Activated T-helper 1 cell treated with Interleukin-2 at 50 U/mL for 16 hours (primary cell): ENCODE results near the gene THSD7A.
"Not testable (repeated sequence)": the region's sequence is repeated elsewhere in the genome, so short reads cannot be mapped to it uniquely, and the experiment has no call there.

Experiments used
- DNase-seq: peaks from one replicate; pipeline ENCODE4 v3.0.0-alpha.2; 2020; ENCODE audit warnings: low read depth

Gene THSD7A

DNA sequence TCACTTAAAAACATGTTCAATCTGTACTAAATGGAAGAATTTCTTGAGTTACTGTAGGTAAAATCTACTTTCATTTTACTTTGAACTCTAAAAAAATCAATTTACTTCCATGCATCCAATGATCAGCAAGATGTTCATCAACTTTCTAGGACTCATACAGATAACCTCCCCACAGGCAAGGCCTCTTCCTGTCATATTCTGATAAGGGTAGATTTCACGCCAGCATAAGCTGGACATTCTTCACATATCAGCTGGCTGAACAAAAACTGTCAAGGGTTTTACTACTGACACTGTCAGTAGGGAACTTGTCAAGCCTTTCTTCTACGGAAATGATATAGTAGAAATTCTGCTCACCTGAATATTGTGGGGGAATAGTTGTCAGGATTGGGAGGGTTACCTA is 244.9 kb downstream of the THSD7A start:
- no peak for DNase-seq

DNA sequence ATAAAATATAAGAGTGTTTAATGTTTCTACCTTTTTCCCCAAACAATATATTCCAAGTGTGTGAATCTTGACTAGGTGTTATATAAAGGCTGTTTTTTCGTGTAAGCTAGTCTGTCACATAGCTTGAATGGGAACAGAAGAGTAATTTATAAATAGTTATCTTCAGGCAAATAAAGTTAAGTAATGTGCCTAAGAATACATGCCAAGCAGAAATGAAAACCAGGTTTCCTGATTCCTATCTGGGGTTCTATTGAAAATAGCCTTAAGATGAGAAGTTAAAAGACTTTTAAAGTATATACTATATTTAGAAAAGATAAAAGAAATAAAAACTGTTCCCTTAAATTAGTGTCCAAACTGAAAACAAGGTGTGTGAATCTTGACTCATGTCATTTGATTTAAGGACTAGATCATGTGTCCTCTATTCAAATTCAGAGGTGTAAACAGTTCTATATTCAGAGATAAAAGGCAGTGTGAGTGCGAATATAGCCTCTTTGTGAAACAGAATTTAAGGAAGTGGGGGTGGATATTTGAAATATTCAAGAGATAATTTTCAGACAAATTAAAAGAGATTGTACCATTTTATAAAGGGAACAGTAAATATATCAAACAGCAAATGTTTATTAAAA is 247.5 kb downstream of the THSD7A start:
- DNase-seq, result no peak

DNA sequence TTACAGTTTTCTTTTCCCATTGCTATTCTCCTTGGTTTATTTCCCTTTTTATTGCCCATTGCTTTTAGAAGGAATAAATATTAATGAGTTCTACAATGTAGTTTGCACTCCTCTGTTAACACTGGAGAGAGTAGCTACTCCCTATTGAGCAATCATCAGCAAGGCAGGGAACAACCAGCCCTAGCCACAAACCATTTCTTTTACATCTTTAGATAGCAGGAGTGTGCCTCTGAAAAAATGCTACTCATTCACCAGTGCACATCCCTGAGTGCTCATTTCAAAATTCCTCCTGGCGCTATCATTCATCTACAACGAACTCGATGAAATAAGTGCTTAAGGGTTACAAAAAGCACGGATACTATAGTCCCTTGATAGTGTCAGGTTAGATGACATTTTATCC is 252.9 kb downstream of the THSD7A start:
- no peak for DNase-seq

DNA sequence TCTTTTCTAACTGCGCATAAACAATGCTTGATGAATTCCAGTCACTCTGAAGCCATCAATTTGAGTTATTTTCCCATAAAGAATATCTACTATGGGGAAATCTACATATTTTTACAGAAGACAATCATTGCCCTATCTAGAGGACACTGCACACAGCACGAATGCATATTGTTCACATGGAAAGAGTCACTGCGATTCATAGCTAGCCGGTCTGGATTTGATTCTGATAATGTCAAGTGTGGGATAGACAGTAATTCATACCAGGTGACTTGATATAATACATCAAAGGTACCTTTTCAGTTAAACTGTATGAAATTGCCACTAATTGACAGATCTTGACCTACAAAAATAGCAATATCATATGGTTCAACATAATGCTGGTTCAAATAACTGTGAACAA is 255.7 kb downstream of the THSD7A start:
- DNase-seq, result no peak

DNA sequence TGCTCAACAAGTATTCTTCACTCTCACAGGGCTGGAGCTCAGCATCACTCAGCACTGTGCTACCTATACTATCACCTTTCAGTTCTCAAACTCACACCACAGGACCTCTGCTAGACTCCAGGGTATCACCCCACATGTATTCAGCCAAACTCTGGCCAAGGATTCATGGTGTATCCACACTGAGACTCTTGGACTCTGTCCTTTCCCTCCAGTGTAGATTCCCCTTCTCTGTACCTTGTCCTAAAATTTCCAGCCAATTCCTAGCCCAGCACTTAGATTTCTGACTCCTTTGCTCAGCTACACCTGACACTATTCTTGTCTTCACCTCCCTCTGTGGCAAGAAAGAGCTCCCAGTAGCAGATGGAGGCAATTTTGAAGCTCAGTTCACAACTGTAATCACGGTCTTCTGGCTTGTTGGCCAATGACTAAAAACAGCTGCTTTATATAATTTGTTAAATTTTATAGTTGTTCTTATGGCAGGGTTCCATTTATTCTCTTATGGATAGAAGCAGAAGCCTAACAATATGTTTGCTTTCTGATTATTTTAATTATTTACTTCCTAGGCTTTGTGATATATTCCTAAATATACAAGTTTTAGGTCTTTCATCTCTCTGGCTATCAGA is 258.8 kb downstream of the THSD7A start:
- no peak for DNase-seq

DNA sequence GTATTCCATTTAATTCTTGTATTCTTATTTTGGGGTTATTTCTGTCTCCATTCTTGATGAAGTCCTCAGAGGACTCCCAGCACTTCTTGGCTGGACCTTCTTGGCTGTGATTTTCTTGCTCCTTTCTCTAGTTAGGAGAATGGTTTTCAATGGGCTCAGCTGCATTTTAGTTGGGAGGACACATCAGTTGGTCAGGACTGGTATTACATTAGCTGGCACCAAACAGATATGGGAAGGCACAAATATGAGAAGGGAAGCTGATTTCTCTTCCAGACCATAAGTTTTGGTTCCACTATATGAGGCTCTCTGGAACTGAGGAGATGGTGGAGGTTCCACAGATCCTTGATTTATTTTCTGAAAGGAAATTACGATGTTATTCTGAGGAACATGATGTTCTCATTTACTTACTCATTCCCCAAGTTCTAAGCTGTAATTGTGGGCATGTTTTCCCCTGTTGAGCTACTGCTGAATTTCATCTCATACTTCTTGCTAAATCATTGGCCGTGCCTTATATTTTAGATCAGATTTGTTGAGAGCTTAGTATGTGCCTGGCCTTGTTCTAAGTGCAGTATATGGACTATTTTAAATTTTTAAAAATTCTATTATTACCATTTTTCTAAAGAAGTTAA is 261.0 kb downstream of the THSD7A start:
- no peak for DNase-seq

DNA sequence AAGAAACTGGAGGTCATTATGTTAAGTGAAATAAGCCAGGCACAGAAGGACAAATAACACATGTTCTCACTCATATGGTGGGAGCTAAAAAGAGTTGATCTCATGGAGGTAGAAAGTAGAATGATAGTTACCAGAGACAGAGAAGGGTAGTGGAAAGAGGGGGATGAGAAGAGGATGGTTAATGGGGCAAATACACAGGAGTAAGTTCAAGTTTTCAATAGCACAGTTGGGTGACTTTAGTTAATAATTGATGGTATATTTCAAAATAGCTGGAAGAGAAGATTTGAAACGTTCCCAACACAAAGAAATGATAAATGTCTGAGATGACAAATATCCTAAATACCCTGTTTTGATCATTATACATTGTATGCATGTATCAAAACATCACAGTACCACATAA is 261.8 kb downstream of the THSD7A start:
- no peak for DNase-seq

DNA sequence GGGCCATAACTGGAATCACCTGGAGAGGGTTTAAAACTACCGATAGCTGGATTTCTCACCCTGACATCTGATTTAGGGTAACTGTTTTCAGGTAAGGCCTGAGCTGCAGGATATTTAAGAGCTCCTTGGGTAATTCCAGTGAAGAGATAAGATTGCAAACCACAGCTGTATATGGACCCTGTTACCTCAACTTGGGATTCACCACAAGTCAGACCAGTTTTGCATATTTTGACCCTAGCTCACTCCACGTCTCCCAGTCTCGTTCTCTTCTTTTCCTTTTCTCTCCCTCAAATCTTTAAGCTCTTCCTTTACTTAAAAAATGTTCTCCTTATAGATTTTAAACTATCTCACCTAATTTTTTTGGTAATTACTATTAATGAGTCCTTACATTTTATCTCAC is 264.4 kb downstream of the THSD7A start:
- no peak for DNase-seq

DNA sequence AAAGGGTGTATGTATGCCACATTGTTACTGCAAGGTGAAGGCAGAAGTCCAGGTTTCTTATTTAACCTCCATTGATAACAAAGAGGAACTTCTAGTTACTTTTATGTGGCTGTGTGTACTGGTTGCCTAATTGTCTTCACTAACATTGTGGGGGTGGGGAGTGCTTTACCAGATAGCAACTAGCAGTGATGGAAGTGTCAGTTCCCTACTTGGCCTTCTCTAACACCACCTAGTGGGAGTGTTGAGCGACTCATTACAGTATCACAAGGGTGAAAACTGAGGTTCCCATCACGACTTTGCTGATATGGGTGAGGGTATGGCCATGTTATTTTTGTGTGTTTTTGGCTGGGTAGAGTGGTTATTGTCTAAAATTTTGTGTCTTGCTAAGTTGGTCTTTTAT is 274.4 kb downstream of the THSD7A start:
- no peak for DNase-seq

DNA sequence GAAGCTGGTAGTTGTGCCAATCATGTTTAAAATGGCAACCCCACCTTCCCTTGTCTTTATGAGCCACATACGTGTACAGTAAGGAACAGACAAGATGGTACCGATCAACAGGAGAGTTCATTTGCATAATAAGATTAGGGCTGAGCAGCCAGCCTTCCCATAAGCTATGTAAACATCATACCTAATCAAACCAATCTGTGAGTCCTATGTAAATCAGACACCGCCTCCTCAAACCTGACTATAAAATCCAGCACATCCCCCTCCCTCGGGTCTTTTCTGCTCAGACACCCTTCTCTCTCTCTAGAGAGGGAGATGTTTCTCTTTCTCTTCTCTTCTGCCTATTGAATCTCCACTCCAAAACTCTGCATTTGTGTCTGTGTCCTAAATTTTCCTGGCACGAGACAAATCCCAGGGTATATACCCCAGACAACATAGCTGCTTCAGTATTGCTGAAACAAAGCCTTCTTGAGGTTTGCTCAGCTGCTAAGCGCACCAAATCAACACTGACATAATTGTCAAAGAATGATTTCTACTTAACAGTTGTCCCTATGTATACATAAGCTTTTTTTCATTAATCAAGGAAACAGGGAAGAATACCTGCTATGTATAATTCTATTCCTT is 279.2 kb downstream of the THSD7A start:
- DNase-seq, result no peak

DNA sequence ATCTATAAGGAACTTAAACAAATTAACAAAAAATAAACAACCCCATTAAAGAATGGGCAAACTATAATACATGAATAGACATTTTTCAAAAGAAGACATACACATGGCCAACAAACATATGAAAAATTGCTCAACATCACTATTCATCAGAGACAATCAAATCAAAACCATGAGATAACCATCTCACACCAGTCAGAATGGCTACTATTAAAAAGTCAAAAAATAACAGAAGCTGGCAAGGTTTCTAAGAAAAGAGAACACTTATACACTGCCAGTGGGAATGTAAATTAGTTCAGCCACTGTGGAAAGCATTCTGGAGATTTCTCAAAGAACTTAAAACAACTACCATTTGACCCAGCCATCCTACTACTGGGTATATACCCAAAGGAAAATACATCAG is 280.5 kb downstream of the THSD7A start:
- DNase-seq, result no peak

DNA sequence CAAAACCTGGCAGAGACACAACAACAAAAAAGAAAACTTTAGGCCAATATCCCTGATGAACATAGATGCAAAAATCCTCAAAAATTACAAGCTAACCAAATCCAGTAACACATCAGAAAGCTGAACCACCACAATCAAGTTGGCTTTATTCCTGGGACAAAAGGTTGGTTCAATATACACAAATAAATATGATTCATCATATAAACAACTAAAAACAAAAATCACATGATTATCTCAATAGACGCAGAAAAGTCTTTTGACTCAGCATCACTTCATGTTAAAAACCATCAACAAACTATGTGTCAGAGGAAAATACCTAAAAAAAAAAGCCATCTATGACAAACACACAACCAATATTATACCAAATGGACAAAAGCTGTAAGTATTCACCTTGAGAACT is 283.5 kb downstream of the THSD7A start:
- DNase-seq, result no peak

DNA sequence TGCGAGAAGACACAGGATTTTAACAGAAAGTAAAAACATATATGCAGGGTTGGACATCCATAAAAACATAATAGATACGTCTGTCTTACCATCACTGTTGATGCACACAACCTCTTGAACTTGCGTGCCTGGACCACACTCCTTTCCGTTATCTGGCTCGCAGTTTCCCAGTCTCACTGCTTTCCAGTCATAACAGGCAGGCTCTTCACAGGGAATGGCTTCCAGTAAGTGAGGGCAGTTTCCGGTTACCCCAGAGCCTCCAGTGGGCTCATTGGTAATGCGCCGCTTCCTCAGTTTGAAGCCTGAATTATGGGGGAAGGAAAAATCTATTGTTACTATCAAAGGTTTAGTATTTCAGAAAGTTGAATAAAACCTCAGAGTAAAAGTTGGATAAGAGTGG is 290.7 kb downstream of the THSD7A start:
- DNase-seq, result no peak

DNA sequence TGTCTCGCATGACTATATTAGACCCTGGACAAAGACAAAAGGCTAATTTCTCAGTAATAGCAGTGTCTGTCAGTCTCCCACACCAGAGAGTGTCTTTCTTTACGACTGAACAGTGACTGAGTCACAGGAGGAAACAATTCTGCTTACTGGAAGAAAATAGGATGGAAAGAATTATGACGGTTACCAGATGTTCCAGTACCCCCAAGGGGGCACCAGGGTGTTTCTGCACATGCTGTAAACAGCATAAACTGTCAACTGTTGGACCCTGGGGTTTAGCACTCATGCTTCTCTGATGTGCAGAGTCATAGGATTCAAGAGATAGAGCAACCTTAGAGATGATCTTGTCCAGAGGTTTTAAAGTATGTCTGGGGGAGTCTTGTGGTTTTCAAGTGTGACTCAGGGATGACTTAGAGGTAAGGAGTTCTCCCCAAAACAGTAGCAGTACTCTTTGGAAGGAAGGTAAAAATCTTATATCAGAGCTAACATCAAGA is 291.7 kb downstream of the THSD7A start:
- no peak for DNase-seq

DNA sequence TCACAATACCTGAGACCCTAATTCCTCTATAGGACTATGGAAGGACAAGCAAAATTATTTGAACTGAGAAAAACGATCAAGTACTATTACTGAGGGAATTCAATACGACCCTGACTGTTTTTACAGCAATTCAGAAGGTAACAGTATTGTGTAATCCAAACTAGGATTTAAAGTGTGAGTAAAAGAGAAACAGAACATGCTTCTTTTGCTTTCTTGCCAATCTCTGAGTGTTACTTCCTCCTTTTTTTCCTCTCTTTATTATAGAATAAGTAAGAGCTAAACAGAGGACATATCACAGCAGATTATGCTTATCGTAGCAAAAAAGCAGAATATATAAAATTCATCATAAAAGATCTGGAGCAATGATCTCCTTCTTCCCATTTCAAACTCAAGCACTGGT is 292.1 kb downstream of the THSD7A start:
- no peak for DNase-seq

DNA sequence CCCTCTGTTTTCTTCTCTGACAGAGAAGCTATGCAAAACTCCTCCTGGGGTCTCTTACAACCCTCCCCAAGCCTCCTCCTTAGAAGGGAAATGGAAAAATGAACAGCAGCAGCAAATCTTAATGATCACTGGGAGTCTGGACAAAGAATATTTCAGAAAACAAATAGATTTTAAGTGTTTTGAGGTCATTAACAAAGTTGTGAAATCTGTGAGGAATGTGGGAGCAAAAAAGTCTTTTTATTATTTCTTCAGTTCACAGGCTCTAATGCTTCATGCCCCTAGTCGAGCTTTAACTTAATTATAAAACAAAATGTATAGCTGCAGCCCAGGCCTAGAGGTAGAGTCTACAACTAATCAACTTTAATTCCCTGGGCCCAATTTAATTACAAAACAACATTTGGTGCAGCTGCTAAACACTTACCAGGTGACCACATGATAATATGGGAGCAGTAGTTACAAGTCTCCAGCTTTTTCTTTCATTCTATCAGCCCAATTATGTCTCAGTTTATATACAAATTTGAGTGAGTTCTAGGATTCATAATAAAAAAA is 293.2 kb downstream of the THSD7A start:
- DNase-seq, result no peak

DNA sequence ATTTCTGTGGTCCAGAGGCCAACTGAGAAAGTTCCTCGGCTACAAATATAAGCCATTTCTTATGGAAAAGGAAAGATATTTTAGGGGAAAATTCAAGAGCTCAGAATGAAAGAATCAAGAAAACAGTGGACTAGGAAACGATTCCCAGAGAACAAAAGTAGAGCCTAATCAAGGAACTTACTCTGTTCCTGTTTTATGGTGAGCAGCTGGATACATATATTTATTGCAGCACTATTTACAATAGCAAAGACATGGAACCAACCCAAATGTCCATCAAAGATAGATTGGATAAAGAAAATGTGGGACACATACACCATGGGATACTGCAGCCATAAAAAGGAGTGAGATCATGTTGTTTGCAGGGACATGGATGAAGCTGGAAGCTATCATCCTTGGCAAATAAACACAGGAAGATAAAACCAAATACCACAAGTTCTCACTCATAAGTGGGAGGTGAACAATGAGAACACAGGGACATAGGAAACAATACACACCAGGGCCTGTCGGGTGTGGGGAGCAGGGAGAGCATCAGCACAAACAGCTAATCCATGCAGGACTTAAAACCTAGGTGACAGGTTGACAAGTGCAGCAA is 298.7 kb downstream of the THSD7A start:
- no peak for DNase-seq

DNA sequence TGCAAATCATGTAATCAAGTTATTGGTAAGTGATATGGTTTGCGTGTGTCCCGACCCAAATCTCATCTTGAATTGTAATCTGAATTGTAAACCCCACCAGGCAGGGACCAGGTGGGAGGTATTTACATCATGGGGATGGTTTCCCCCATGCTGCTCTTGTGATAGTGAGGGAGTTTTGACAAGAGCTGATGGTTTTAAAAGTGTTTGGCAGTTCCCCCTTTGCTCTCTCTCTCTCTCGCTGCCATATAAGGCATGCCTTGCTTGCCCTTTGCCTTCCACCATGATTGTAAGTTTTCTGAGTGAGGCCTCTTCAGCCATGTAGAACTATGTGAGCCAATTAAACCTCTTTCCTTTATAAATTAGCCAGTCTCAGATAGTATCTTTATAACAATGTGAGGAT is 302.6 kb downstream of the THSD7A start:
- DNase-seq, result no peak

DNA sequence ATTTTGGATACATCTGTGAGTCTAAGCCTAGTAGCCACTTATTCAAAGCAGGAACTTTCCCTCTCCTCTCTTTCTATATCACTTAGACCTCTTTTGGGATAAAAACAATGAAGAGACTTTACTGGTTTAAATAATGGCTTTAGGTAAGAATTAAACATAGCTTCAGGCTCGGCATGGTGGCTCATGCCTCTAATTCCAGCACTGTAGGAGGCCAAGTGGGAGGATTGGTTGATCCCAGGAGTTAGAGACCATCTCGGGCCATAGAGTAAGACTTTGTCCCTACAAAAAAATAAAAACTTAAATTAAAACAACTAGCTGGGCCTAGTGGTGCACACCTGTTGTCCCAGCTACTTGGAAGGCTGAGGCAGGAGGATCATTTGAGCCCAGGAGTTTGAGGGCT is 304.3 kb downstream of the THSD7A start:
- no peak for DNase-seq

DNA sequence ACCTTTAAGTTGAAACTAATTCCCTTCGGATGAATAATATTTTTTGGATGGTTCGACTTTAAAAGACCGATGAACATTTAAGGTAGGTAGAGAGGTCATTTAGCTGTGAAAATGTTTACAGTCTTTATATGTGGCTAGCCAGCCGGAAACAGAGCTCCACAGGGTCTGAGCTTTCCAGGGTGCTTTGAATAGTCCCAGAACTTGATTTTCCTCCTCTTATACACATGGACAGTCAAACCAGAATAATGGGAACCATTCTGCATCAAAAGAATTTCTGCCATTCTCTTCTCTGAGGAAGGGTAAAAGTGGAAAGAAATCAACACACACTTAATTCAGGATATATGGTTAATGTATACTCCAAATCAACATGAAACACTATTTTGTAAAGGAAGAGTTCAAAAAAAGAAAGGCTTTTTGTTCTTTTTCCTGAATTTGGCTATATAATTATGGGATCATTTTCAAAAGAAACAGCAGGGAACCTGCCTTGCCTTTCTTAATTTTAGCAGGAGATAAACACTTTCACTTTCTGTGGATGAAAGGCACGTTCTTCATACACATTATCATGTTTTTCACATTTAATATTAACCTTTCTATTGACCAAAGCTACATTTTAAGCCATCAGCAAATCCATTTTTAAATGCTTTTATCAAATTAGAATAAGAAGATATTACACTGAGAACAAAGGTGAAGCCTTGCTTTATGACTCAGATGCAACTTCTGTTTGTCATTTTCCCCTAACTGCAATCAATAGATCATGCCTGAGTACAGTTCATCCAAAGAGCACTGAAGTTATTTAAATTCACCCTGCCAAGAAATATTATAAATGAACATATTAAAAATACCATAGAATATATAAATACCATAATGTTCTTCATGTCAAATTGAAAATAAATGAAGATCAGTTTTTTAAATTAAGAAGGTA is 307.3 kb downstream of the THSD7A start:
- DNase-seq, result no peak

DNA sequence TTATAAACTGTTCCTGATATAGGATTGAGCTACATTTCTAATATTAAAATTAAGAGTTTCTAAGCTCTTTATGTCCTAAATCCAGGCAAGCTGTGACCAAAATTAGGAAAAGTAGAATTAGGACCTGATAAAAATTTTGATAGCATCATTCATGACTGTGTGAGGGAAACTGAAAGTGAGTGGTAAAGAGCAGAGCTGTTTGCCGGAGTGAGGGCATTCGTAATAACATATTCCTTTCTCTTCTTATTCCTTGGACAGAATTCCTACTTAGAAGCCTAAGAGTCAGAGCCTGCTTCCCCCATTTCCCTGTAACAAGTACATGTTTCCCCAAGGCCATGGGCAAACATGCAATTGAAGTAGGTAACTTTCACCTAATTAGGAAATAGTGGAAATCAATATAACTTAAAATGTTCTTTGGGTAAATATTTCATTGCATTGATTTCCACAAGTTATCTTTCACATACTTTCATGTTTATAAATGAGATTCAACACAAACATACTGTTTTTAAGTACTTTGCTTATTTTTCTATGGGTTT is 310.0 kb downstream of the THSD7A start:
- not testable (repeated sequence) for DNase-seq
